GM12891 (cell line): ENCODE data around the gene KLHL18.

Experiments
- POLR2A ChIP-seq: IDR thresholded peaks from 2 replicates; pipeline ENCODE4 v1.6.1; 2011; ENCODE audit warnings: low read depth, low read length, control low read depth
- POLR2AphosphoS5 ChIP-seq: IDR thresholded peaks from 2 replicates; pipeline ENCODE4 v1.6.1; 2011; ENCODE audit warnings: low read depth, low read length, control low read depth
- TAF1 ChIP-seq: IDR thresholded peaks from 2 replicates; pipeline ENCODE4 v1.6.1; 2011; ENCODE audit warnings: low read depth, low read length, control low read depth

GRCh38 chr3:47343471-47343971 is 60.8 kb downstream of the KLHL18 start:
- TF ChIP-seq POLR2A (no peak), POLR2AphosphoS5 (no peak), TAF1 (no peak)
